ENCODE data around the gene HMGCL. TPM values are rescaled to one million over a fixed set of nuclear protein-coding genes. Genes with fewer than 3 reads are reported as not detected.
"Not testable (repeated sequence)": the region's sequence is repeated elsewhere in the genome, so short reads cannot be mapped to it uniquely, and the experiment has no call there.

HMGCL gene
- total and polyA plus RNA-seq, 3 donors from 2014 or later: 38.8 to 54.3 (median 48.2) TPM

DNA sequence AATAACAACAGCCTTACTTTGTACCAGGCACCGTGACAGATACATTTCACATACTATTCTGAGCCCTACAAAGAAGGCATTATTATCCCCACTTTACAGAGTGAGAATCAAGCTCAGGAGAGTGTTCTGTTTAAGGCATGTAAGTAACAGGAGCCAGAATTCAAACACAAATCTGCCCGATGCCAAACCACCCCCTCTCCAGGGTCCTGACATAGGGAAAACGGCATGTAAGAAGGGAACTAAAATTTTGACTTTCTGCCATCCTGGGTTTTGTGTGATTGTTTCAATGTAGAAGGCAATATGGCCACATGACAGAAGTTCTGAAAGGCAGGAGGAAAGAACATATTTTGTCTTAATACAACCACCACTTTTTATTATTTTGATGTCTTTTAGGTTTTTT, 37.4 kb upstream of the HMGCL start:
- H3K36me3 ChIP-seq (ENCODE audit: low read depth, missing control alignments): no peaks in the 10 kb centered on the region
- H3K27me3 ChIP-seq: no peaks in the 10 kb centered on the region
- intact Hi-C loops (cut with DNase I; ENCODE audit: low total_unique reads): no loop called here
- no peak overlapping the region for H3K27ac ChIP-seq
- WGBS, 2 donors: 84% methylated on average over 3 of the region's 3 CpGs
- TF ChIP-seq, protein P1, sequence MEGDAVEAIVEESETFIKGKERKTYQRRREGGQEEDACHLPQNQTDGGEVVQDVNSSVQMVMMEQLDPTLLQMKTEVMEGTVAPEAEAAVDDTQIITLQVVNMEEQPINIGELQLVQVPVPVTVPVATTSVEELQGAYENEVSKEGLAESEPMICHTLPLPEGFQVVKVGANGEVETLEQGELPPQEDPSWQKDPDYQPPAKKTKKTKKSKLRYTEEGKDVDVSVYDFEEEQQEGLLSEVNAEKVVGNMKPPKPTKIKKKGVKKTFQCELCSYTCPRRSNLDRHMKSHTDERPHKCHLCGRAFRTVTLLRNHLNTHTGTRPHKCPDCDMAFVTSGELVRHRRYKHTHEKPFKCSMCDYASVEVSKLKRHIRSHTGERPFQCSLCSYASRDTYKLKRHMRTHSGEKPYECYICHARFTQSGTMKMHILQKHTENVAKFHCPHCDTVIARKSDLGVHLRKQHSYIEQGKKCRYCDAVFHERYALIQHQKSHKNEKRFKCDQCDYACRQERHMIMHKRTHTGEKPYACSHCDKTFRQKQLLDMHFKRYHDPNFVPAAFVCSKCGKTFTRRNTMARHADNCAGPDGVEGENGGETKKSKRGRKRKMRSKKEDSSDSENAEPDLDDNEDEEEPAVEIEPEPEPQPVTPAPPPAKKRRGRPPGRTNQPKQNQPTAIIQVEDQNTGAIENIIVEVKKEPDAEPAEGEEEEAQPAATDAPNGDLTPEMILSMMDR (IDR thresholded peaks at IDR 0.05): no peak
- TF ChIP-seq POLR2A (IDR thresholded peaks at IDR 0.05): no peak
- no peak for DNase-seq
- no peaks in the 10 kb centered on the region for H3K4me1 ChIP-seq
- H3K9me3 ChIP-seq: no peaks in the 10 kb centered on the region
- no peak overlapping the region for H3K4me3 ChIP-seq

GRCh38 chr1:23854568-23854967, 29.3 kb upstream of the HMGCL start:
- Histone ChIP-seq H3K9me3 (no peaks in the 10 kb centered on the region), H3K4me1 (no peaks in the 10 kb centered on the region), H3K27ac (no peak overlapping the region), H3K27me3 (no peaks in the 10 kb centered on the region), H3K4me3 (no peak overlapping the region), H3K36me3 (ENCODE audit: low read depth, missing control alignments) (no peaks in the 10 kb centered on the region)
- 45 to 58% methylated on average over 2 of the region's 2 CpGs for WGBS, 2 donors
- DNase-seq: no peak
- TF ChIP-seq POLR2A (IDR thresholded peaks at IDR 0.05): no peak
- TF ChIP-seq, protein P1 (IDR thresholded peaks at IDR 0.05): no peak
- intact Hi-C loops (cut with DNase I; ENCODE audit: low total_unique reads): no loop called here

DNA sequence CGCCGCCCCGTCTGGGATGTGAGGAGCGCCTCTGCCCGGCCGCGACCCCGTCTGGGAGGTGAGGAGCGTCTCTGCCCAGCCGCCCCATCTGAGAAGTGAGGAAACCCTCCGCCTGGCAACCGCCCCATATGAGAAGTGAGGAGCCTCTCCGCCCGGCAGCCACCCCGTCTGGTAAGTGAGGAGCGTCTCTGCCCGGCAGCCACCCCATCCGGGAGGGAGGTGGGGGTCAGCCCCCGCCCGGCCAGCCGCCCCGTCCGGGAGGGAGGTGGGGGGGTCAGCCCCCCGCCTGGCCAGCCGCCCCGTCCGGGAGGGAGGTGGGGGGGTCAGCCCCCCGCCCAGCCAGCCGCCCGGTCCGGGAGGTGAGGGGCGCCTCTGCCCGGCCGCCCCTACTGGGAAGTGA, 27.9 kb upstream of the HMGCL start:
- H3K27ac ChIP-seq; intact Hi-C loops (cut with DNase I; ENCODE audit: low total_unique reads); H3K4me1 ChIP-seq; DNase-seq; H3K36me3 ChIP-seq (ENCODE audit: low read depth, missing control alignments); H3K4me3 ChIP-seq; H3K27me3 ChIP-seq; H3K9me3 ChIP-seq: not testable (repeated sequence)
- WGBS, 2 donors: 70 to 85% methylated on average over 2 to 11 of the region's 34 CpGs

DNA sequence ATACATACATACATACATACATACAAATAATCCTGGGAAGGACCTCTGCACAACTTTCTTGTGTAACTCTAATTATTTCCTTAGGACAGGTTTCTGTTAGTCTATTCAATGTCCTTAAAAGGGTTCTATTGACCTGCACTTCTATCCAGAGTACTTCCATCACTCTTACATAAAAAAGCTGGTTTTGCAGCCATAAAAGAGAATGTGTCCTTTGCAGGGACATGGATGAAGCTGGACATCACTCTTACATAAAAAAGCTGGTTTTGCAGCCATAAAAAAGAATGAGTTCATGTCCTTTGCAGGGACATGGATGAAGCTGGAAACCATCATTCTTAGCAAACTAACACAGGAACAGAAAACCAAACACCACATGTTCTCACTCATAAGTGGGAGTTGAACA, 26.2 kb upstream of the HMGCL start:
- intact Hi-C loops (cut with DNase I; ENCODE audit: low total_unique reads); DNase-seq; H3K27me3 ChIP-seq; H3K4me3 ChIP-seq; H3K27ac ChIP-seq; H3K36me3 ChIP-seq (ENCODE audit: low read depth, missing control alignments); H3K9me3 ChIP-seq; H3K4me1 ChIP-seq: not testable (repeated sequence)

DNA sequence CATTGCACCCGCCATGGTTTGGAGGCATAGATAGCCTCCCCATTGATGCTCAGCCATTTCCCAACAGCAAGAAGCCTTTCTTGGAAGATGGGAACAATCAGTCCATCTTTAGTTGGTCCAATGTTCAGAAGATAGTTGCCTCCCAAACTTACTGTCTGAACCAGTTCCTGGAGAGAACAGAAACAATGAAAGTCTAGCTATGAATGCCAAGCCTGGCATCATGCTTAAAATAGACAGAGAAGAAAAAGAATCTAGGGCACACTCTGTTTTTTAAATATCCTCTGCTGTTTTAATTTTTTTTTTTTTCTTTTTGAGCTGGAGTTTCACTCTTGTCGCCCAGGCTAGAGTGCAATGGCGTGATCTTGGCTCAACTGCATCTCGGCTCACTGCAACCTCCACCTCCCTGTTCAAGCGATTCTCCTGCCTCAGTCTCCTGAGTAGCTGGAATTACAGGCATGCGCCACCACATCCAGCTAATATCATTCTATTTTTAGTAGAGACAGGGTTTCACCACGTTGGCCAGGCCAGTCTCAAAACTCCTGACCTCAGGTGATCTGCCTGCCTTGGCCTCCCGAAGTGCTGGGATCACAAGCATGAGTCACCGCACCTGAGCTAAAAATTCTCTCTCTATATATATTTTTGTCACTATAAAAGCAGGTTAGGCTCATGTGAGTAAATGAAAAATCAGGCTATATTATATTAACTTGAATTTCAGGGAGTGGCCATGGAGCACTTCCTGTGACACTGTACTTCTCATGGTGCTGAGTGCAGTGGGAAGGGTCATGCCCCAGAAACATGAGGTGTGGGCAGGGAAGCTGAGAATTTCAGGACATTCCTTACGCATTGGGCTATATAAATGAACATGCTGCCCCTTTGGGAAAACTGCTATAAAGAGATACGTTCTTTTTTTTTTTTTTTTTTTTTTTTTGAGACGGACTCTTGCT, 23.7 kb upstream of the HMGCL start:
- Histone ChIP-seq H3K27me3 (no peaks in the 10 kb centered on the region), H3K4me3 (no peak overlapping the region), H3K36me3 (ENCODE audit: low read depth, missing control alignments) (no peaks in the 10 kb centered on the region), H3K9me3 (no peaks in the 10 kb centered on the region), H3K27ac (no peak overlapping the region), H3K4me1 (no peaks in the 10 kb centered on the region)
- 91 to 92% methylated on average over 12 of the region's 12 CpGs for WGBS, 2 donors
- no peak for DNase-seq
- intact Hi-C loops (cut with DNase I; ENCODE audit: low total_unique reads): no loop called here
- TF ChIP-seq, protein P1 (IDR thresholded peaks at IDR 0.05): no peak
- no peak for TF ChIP-seq POLR2A (IDR thresholded peaks at IDR 0.05)

GRCh38 chr1:23847482-23848095, 22.4 kb upstream of the HMGCL start:
- DNase-seq; H3K36me3 ChIP-seq (ENCODE audit: low read depth, missing control alignments); H3K9me3 ChIP-seq; H3K27ac ChIP-seq; H3K4me1 ChIP-seq; intact Hi-C loops (cut with DNase I; ENCODE audit: low total_unique reads); H3K27me3 ChIP-seq; H3K4me3 ChIP-seq: not testable (repeated sequence)
- 94 to 100% methylated on average over 2 of the region's 2 CpGs for WGBS, 2 donors
